ENCODE measurements around the gene BZW2.

- TF ChIP-seq CTCF (IDR thresholded peaks at IDR 0.05), result no peak
- no peak for TF ChIP-seq EZH2 (IDR thresholded peaks at IDR 0.05; ENCODE audit: borderline replicate concordance, insufficient read depth, low read depth, low read length, poor library complexity, severe bottlenecking)
Observed at GRCh38 chr7:16599860-16600259, 46.1 kb upstream of the BZW2 start.

Data from B cell (primary cell).